Stimulated activated CD4-positive, alpha-beta T cell treated with anti-CD3 and anti-CD28 coated beads, Interleukin-15, amount 100 ng/mL, for 1 hour (primary cell): ENCODE results near the gene CHST15.

ENCODE experiments used
- DNase-seq, 2 donors: peaks; one replicate each; pipeline ENCODE4 v3.0.0-alpha.2; 2020; ENCODE audit warnings: low read depth in 1 of 2, low spot score in 1 of 2

CHST15 gene, protein sequence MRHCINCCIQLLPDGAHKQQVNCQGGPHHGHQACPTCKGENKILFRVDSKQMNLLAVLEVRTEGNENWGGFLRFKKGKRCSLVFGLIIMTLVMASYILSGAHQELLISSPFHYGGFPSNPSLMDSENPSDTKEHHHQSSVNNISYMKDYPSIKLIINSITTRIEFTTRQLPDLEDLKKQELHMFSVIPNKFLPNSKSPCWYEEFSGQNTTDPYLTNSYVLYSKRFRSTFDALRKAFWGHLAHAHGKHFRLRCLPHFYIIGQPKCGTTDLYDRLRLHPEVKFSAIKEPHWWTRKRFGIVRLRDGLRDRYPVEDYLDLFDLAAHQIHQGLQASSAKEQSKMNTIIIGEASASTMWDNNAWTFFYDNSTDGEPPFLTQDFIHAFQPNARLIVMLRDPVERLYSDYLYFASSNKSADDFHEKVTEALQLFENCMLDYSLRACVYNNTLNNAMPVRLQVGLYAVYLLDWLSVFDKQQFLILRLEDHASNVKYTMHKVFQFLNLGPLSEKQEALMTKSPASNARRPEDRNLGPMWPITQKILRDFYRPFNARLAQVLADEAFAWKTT

DNA sequence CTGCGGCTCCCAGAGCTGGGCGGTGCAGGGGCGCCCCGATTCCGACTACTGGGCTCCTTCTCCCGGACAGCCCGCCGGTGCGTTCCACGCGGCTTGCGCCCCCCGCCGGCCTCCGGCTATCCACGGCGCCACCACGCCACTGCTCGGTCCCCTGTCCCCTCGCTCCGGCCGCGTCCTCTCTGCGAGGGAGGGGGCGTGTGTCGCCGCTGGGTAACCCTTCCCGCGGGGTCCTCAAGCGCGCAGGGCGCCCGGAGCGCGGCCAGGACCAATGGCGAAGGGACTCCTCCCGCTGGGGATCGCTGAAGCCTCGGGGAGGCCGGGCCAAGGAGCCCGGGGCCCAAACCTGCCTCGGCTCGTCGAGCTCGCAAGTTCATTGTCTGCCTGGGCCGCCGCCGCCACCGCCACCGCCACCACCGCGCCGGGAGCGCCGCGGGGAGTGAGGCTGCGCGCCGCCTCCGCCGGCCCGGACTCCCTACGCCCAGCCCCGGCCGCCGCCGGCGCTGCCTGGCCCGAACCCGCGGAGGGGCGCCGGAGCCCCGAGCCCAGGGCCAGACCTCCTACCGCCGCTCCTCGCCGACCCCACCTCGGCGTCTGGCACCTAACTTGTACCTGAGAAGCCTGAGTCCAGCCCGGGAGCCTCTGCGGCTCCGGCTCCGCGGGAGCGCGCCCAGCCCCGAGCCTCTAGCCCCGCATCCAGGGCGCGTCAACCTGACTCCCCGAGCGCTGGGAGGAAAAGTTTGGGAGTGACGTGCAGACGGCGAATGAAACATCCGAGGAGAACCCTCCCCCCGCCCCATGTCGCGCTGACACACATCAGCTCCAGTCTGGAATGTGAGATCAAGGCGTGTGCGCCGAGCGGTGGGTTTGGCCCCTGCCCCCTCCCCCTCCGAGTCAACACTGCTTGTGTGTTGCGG, at the start of gene CHST15:
Gene CHST15, minus strand, starts transcription at position 739 of the 914 bp plus-strand sequence. CDS start 47,386 bp downstream, outside the sequence.
- no peak for DNase-seq

DNA sequence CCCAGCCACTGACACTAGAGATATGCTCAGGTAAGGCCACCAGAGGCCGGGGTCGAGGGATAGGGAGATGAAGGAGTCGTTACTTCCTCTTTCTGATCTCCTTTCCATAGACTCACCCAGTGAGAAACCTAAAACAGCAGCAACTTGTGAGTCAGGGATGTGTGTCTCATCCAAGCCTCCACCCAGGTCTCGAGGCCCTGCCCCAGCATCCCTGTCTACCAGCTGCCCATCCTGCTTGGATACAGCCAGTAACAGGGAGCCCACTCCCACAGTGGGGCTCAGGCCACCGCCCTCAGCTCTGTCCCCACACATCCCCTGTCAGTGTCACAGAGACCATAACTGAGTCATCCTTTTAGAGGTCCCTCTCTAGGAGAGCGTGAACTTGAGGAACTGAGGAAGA, 49.6 kb upstream of the CHST15 start:
- no peak for DNase-seq

DNA sequence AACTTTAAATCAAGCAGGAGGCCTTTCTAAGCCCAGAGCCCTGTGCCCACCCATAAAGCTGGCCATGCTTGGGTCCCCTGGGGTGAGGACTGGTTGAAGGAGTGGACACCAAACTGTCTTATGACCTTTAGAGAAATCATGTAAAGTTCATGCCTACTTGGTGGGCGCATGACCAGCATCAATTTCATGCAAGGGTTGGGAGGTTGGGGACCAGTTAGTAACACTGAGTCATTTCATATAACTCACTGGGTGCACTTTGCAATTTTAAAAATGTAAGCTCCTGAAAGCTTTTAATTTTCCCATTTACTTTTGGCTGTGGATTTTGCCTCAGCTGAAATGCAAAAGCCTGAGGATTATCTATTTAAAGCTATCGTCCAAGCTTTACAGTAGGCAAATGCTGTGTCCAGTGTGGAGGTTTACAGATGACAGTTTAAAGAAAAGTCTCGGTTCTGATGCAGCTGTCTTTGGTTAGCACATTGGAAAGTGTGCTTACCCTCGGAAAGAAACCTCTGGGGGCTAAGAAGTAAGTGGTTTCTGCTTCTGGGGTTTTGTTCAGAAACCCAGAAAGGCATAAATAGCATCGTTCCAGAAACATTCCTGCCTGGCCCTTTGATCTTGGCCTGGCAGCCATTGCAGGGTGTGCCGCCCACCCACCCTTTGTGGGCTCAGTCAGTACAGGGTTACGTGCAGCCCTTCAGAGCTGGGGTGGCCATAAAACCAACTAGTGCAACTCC, 48.8 kb upstream of the CHST15 start:
- DNase-seq = no peak

DNA sequence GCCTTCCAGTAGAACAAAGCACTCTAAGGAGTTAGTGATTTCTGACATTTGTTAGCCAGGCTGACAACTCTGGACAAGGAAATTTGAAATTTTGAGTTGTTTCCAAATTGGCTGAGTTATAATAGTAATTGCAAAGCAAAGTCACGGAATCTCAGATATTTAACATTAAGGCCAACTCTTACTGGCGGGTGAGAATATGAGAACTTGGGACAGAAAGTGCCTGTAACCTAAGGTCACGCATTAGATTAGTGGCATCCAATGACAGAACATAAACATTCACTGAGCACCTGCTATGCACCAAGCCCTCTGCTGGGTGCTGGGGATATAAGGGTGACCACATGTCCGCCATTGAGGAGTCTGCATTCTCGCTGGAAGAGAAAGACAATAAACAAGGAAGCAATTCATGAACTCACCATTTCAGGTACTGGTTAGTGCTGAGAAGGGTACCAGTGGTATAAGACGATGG, 45.5 kb upstream of the CHST15 start:
- no peak for DNase-seq

DNA sequence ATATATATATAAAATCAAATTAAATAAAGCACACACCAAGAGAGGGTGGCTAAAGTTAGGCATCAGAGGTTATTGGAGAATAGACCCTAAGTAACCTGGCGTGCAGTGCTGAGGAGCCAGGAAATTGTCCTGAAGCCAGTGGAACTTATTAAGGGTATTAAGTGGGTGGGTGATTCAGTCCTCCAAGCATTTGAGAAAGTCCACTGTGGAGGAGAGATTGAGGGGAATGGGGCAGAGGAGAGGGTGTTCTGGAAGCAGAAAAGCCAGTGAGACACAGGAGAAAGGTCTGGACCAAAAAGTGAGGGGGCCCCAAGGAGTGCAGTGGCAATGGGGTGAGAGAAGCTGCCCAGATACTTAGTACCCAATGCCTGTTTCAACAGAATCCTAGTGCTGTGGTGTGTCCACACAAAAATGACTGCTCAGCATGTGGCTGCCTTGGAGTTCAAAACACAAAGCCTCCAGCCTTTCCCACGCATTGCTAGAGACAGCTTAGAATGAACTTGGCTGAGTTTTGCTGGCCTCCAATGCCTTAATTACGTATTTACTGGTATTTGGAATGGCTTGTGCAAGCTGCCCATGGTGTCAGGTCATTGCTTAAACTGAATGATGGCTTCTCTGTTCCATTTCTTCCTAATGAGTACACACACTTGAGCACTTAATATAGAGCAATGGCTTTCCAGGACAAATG, 44.9 kb upstream of the CHST15 start:
- no peak for DNase-seq

DNA sequence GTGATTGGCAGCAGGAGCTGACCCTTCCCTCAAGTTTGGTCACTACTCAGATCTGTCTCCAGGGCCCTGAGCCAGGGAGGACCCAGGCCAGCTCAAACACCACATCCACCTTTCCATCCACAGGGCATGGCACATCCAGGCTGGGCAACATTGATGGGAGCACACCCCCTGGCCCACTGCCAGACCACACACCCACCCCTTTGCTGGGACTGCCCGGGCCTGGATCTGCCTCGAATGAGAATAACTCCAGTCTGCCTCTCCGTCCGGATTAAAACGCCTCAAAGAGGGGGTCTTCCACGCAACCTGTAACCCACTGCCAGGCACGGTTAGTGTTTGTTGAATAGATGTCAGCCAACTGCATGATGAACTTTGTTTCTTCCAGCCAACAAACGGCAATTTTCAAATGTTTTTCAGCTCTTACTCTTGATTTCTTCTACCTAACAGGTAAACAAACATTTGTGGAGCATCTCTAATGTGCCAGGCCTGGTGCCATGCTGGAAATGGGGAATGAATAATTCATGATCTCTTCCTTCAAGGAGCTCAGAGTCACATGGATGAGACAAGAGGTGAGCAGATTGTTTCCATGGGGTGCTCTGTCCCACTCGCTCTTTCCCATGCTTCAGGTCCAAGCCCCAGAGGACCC, 41.0 kb upstream of the CHST15 start:
- DNase-seq = no peak

DNA sequence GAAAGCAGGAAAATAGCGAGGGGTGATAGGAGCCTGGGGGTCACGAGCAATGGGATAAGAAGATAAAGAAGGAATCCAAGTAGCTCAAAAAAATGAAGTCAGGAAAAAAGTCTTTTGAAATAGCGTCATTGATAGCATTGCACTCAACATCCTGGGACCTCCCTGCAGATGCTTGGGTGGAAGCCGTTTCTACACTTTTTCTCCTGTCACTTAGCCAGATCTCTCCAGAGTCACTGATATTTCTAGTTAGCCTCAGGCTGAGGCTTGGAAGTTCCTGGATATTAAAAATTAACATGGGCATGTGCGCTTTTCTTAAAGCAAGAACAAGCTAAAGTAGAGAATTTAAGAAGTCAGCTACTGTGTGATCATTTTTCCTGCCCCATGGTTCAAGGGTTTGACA, 39.5 kb upstream of the CHST15 start:
- no peak for DNase-seq

DNA sequence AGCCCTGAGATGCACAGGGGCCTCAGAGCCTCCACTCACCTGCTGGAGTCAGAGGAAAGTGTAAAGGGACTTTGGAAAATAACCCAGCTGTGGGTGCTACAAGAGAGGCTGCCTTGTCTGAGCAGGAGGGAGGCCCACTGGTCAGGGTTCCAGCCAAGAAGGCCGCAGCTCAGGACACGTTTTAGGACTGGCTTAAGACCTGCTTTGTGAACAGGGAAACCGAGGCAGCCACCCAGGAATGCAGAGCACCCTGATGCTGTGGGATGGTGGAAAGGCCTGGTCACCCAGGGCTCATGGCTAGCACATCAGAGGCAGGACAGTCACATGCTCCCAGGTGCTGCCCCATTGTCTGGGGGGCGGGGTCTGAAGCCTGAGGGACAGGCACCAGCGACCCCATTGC, 38.9 kb upstream of the CHST15 start:
- no peak for DNase-seq

DNA sequence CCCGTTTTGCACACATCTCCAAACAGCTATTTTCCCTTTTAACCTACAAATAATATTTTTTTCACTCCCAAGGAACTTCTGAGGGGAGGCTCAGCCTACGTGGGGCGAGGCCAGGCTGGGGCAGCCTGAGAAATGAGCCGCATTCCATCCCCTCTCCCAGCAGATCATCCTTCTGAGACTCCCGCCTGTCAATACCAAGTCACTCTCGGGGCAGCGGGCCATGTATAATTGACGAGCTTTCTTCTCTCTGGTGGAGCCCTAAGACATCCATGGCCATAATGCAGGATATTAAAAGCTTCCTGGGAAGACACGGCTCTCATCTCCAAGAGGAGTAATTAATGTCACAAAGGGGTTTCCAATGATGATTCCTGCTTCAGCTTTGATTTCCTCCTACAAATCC, 37.8 kb upstream of the CHST15 start:
- DNase-seq = no peak

DNA sequence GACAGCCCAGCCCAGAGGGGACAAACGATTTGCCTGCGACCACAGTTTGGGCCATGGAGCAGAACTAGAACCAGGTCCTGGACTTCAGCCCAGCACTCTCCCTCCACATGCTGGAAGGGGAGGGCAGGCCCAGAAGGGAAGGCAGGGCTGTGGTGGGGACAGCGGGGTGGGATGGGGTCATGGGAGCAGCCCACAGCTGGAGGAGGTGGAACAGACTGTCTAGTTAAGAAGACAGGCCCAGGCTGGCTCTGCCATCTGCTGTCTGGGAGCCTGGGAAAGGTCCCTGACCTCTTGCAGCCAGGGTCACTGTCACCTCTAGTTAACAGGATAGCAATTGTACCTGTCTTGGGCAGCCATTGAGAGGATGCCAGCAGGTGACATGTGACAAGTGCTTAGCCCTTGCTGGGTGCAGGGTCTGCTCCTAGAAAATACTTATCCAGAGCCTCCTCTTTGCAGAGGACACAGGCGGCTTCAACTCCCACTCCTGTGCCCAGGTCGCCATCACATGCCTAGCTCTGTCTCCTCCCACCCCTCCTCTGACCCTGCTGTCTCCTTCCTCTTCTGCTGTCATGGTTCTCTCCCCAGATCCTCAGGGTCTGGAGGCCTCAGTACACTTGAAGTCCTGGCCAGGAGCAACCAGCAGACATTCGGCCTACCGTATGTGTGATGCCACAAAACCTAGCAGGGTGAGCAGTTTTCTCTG, 37.0 kb upstream of the CHST15 start:
- DNase-seq = no peak

DNA sequence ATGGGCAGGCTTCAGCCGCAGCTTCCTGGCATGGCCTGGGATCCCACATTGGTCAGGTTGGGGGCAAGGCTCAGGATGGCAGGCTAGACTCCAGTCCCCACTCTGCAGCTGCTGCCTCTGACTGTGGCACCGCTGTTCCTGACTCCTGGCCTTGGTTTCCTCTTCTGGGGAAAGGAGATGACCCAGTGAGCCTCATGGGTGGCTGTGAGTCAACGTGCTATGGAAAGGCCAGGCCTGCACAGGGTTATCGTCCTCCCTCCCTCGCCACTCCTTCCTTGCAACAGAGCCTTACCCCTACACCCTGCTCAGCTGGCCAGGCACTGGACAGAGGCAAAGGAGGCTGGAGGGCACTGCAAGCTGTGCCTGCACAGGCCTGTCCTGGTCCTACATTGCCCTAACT, 36.1 kb upstream of the CHST15 start:
- DNase-seq = no peak

DNA sequence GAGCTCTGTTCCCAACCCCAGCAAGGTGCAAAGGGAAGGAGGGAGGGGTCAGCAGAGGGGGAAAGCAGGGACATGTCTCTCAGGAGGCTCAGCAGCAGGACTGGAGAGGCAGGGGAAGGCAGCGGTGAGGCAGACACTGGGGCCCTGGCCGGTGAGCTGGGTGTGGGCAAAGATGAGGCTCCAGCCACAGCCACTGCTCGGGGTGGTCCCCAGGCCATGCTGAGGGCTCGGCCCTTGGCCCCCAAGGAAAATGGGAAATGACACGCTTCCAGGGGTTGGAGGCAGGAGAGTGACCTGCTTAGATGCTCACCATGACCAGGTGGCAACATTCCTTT, 35.4 kb upstream of the CHST15 start:
- no peak for DNase-seq

DNA sequence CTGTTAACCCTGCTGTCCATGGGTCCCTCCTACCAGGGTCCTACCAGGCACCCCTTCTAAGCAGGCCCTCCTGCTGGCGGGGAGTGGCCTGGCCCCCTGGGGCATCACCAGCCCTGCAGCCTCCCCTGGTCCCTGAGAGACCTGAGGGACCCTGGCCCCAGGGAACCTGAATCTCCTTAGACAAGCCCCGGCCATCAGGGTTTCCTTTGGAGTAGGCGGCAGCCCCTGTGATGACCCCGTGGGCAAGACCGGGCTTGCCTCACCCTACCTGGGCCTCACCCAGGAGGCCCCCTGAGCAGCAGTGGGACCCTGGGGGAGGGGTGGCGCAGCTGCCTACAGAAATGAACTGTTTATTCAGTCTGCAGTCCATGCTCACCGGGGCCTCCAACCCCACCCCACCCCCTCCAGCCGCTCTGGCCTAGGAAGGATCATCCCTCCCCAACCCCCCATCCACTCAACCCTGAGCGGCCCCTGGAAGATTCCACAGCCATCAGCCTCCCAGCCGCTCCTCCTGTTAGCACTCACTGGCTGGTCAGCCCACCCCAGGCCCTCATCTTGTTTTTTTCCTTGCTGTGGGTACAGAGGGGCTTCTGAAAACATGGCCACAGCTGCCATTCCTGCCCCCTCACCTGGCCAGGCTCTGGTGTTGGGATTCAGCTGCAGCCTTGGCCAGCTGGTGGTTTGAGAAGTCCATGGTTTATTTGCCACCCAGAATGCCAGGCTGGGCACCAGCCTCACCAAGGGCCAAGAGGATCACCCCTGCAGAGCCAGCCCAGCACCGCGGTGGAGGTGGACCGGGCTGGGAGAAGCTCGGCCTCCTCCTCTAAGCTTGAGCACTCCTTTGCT, 34.8 kb upstream of the CHST15 start:
- no peak for DNase-seq

DNA sequence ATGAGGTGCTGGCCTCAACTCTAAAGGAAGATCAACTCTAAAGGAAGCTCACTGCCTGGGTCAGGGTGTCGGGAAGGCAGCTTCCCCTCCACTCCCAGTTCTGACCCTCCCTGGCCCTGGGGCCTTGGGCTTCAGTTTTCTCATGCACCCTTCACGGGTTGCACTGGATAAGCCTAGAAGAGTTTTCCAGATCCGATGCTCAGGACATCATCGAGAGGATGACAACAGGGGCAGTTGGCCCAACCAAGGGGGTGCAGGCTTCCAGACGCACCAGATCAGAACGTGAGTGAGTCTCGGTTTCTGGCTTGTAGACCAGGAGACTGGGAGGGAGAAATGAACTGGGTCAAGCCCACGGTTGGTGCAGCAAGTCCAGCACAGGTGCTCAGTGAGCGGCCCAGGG, 34.2 kb upstream of the CHST15 start:
- no peak for DNase-seq

DNA sequence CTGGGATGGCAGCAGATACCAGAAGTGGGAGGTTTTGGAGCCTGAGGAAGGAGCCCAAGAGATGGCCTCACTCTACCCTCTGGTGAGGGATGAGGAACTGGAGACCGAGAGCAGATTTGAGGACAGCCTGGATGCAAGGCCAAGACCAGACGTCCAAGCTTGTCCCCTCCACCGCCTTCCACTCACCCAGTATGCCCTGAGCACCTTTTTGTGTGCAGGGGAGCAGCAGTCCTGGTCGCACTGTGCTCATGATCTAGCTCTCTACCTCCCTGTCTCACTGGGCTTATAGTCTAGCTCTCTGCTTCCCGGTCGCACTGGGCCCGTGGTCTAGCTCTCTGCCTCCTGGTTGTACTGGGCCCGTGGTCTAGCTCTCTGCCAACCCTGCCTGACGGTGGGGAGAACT, 33.6 kb upstream of the CHST15 start:
- DNase-seq = no peak

DNA sequence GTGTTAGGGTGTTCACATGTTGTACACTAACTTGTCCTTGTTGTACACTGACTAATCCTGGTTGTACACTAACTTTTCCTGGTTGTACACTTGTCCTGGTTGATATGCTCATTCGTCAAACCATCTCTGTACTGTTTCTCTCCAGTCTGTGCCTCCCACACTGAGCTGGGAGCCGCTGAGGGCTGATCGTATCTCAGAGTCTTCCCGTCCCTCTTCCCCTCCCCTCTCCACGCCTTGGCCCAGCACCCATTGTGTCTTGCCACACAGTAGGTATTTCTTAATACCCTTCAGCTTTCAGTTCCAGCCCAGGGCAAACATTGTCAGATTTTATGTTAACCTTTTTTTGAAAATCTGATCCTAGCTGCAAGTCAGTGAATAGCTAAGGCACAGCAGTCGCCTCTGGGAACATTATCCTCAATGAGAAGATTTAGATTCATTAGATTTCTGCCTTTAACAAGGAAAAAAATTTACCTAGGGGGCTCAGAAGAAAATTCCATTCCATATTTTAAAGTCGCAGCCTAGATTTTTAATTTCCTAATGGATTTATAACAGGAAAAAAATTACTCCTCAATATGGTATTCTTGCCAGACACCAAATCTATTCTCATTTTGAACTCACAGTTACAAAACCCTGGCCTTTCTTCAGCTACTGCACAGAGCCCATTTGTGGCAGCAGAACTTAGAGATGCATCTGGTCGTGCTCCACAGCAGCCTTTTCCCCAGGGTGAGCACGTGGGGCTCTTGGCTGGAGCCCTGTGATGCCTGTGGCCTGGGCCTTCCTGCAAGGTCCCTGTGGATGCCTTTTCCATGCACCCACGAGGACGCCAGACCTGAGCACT, 33.0 kb upstream of the CHST15 start:
- DNase-seq = no peak

DNA sequence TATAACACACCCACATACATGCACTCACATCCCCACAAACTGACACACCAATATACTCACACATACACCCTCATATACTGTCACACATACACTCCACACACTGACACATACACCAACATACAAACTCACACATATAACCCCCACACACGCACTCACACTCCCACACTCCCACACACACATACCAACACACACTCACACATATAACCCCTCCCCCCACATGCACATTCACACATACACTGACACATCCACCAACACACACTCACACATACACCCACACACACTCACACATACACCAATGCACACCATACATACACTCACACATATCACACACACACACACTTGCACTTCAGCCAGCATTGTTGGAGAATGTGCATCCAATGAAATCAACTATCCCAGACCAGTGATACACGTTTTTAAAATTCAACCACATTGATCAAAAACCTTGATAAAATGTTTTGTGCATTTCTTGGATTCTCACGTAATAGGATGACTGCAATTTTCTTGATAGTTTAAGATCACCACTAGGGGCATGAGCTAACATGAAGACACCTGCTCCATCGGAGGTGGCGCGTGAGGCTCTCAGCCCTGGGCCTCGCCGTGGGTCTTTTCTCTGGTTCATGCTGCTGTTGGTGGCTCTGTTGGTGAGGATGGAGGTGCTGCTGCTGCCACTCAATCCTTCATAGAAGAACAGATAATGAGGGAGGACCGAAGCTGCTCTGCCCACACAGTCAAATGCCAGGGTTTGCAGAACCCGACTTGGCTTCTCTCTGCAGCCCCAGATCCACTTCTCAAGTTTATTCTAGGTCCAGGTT, 32.1 kb upstream of the CHST15 start:
- DNase-seq = no peak
